Measurements from ENCODE around the gene LIN28A.

The LIN28A gene

DNA sequence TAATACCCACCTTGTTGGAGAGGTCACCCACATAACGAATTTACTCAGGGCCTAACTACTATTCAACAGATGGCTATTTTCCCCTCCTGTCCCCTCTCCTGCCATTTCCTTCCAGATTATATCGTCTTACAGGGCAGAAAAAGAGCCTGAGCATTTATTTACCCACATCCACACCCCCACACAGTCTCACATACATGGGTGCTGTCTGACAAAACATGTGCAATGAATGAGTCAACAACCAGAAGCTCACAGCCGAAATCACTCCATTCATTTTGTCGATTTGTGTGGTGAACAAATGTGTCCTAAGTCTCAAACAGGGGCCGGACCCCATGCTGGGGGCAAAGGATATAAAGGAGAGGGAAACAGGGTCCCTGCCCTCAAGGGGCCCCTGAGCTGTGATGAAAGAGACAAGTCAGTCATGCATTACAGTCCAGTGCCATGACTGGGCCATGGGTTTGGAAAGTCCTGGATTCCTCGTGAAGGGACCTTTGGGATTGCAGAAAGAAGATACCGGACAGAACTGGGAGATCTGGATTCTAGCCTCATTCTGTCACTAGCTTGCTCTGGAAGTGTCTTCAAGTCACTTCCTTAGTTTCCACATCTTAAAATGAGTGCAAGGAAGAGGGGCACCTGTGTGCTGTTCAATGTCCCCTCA is 21.7 kb upstream of the LIN28A start:
- TF ChIP-seq TAF1 (IDR thresholded peaks at IDR 0.05; ENCODE audit: borderline replicate concordance, insufficient read depth, low read length) (no peak), FOXP2 (optimal IDR thresholded peaks at IDR 0.05; ENCODE audit: borderline replicate concordance, extremely low read depth, extremely low read length, insufficient read depth) (no peak), POLR2AphosphoS5 (IDR thresholded peaks at IDR 0.05; ENCODE audit: low read depth, low read length) (no peak), SIN3A (IDR thresholded peaks at IDR 0.05; ENCODE audit: borderline replicate concordance, insufficient read depth, low read length) (no peak)
- TF ChIP-seq, protein P1, sequence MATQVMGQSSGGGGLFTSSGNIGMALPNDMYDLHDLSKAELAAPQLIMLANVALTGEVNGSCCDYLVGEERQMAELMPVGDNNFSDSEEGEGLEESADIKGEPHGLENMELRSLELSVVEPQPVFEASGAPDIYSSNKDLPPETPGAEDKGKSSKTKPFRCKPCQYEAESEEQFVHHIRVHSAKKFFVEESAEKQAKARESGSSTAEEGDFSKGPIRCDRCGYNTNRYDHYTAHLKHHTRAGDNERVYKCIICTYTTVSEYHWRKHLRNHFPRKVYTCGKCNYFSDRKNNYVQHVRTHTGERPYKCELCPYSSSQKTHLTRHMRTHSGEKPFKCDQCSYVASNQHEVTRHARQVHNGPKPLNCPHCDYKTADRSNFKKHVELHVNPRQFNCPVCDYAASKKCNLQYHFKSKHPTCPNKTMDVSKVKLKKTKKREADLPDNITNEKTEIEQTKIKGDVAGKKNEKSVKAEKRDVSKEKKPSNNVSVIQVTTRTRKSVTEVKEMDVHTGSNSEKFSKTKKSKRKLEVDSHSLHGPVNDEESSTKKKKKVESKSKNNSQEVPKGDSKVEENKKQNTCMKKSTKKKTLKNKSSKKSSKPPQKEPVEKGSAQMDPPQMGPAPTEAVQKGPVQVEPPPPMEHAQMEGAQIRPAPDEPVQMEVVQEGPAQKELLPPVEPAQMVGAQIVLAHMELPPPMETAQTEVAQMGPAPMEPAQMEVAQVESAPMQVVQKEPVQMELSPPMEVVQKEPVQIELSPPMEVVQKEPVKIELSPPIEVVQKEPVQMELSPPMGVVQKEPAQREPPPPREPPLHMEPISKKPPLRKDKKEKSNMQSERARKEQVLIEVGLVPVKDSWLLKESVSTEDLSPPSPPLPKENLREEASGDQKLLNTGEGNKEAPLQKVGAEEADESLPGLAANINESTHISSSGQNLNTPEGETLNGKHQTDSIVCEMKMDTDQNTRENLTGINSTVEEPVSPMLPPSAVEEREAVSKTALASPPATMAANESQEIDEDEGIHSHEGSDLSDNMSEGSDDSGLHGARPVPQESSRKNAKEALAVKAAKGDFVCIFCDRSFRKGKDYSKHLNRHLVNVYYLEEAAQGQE (IDR thresholded peaks at IDR 0.05; ENCODE audit: insufficient read depth in 1 of 2, low read depth in 2 of 2, low read length in 2 of 2): no peak

DNA sequence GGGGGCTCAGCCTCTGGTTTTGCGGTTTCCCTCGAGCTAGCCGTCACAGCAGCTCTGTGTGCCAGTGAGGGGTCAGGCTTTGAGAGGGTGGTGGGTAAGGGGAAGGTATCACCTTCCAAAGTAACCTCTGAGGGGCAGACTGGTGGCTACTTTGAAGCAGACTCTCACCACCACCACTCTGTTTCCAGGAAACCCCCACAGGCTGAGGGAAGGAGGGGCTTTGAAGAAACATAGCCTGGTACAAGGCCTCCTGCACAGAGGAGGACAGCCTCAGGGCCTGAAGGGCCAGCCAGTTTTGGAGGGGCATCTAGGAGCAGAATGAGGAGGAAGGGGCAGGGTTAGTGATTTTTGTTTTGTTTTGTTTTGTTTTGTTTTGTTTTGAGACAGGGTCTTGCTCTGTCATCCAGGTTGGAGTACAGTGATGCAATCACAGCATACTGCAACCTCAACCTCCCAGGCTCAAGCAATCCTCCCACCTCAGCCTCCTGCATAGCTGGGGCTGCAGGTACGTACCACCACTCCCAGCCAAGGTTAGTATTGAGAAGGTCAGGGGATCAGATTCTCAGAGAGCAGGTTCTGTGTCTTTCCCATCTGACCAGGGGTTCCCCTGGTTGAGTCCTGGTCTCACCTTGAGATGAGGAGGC is 20.9 kb upstream of the LIN28A start:
- TF ChIP-seq SIN3A (IDR thresholded peaks at IDR 0.05; ENCODE audit: borderline replicate concordance, insufficient read depth, low read length): no peak
- TF ChIP-seq FOXP2 (optimal IDR thresholded peaks at IDR 0.05; ENCODE audit: borderline replicate concordance, extremely low read depth, extremely low read length, insufficient read depth): no peak
- TF ChIP-seq, protein P1 (IDR thresholded peaks at IDR 0.05; ENCODE audit: insufficient read depth in 1 of 2, low read depth in 2 of 2, low read length in 2 of 2): no peak
- no peak for TF ChIP-seq POLR2AphosphoS5 (IDR thresholded peaks at IDR 0.05; ENCODE audit: low read depth, low read length)
- TF ChIP-seq TAF1 (IDR thresholded peaks at IDR 0.05; ENCODE audit: borderline replicate concordance, insufficient read depth, low read length): no peak

DNA sequence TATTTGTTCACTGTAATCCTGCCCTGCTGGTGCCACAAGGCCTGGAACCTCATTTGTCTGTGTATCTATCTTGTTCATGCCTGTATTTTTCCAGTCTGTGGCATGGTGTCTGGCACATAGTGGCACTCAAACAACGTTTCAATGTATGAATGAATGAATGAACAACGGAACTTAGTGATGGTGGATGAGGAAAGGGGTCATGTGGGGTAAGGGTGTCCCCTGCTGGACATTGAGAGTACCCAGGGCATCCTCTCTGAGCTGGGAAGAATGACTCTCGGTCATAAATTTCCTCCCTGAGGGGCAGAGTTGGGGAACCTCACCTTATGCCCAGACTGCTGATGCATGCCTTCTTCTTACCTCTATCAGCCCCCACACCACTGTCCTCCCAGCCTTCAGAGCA is 19.2 kb upstream of the LIN28A start:
- TF ChIP-seq, protein P1 (IDR thresholded peaks at IDR 0.05; ENCODE audit: insufficient read depth in 1 of 2, low read depth in 2 of 2, low read length in 2 of 2): no peak
- TF ChIP-seq POLR2AphosphoS5 (IDR thresholded peaks at IDR 0.05; ENCODE audit: low read depth, low read length) (no peak), SIN3A (IDR thresholded peaks at IDR 0.05; ENCODE audit: borderline replicate concordance, insufficient read depth, low read length) (no peak), TAF1 (IDR thresholded peaks at IDR 0.05; ENCODE audit: borderline replicate concordance, insufficient read depth, low read length) (no peak), FOXP2 (optimal IDR thresholded peaks at IDR 0.05; ENCODE audit: borderline replicate concordance, extremely low read depth, extremely low read length, insufficient read depth) (no peak)

DNA sequence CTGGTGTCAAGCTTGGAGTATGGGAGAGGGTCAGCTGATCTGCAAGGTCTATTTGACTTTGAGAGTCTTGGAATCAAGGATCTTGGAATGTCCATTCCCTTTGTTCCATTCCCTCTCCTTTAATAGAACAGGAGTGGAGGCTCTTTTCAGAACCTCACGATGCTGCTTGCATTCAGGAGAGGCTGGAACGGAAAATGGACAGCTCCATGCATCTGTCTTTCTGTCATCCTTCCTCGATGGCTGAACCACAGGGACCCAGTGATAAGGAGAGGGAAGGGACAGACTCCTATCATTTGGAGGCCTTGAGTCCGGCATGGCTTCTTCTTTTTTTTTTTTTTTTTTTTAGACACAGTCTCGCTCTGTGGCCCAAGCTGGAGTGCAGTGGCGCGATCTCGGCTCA is 14.9 kb upstream of the LIN28A start:
- TF ChIP-seq, protein P1 (IDR thresholded peaks at IDR 0.05; ENCODE audit: insufficient read depth in 1 of 2, low read depth in 2 of 2, low read length in 2 of 2): no peak
- TF ChIP-seq TAF1 (IDR thresholded peaks at IDR 0.05; ENCODE audit: borderline replicate concordance, insufficient read depth, low read length) (no peak), FOXP2 (optimal IDR thresholded peaks at IDR 0.05; ENCODE audit: borderline replicate concordance, extremely low read depth, extremely low read length, insufficient read depth) (no peak), POLR2AphosphoS5 (IDR thresholded peaks at IDR 0.05; ENCODE audit: low read depth, low read length) (no peak)
